GM23338 (cell line): Measurements from ENCODE around the gene DENND1B. TPM values are rescaled to one million over a fixed set of nuclear protein-coding genes. Genes with fewer than 3 reads are reported as not detected.

Source experiments
- ATAC-seq: fragments of 200-7000 bp; cut with Tn5 transposase; 3 replicates; pipeline ENCODE4 v1.9.1; 2020
- DNase-seq: peaks from one replicate; pipeline ENCODE4 v3.0.0-alpha.2; 2015; ENCODE audit warnings: low spot score
- H2AFZ ChIP-seq: fragments of 200-600 bp; sonication (generic); 2 replicates; pipeline ENCODE4 v1.8.0; 2016; ENCODE audit warnings: antibody characterized with exemption, mild to moderate bottlenecking, moderate library complexity
- H3F3A ChIP-seq: fragments of 200-600 bp; sonication (generic); replicated peaks from 2 replicates; pipeline ENCODE4 v1.8.0; 2017; ENCODE audit warnings: antibody characterized with exemption, mixed run types, low read depth
- H3K27ac ChIP-seq: fragments of 200-600 bp; sonication (generic); 2 replicates; pipeline ENCODE4 v1.6.1; 2016; ENCODE audit warnings: low read depth
- H3K27me3 ChIP-seq: fragments of 200-600 bp; sonication (generic); 2 replicates; pipeline ENCODE4 v1.8.0; 2016; ENCODE audit warnings: mild to moderate bottlenecking, mixed run types, moderate library complexity; ENCODE audit not compliant: insufficient read depth
- H3K36me3 ChIP-seq: fragments of 200-600 bp; sonication (generic); 2 replicates; pipeline ENCODE4 v1.8.0; 2016; ENCODE audit warnings: mild to moderate bottlenecking; ENCODE audit not compliant: insufficient read depth
- H3K4me1 ChIP-seq: fragments of 200-600 bp; sonication (generic); 2 replicates; pipeline ENCODE4 v1.8.0; 2016; ENCODE audit warnings: mild to moderate bottlenecking, moderate library complexity; ENCODE audit not compliant: insufficient read depth
- H3K4me2 ChIP-seq: fragments of 200-600 bp; sonication (generic); 2 replicates; pipeline ENCODE4 v1.7.1; 2017; ENCODE audit warnings: mixed run types
- H3K4me3 ChIP-seq: fragments of 200-600 bp; sonication (generic); 2 replicates; pipeline ENCODE4 v1.6.1; 2016; ENCODE audit warnings: mixed run types
- H3K79me2 ChIP-seq: fragments of 200-600 bp; sonication (generic); replicated peaks from 2 replicates; pipeline ENCODE4 v1.8.0; 2017; ENCODE audit warnings: mild to moderate bottlenecking; ENCODE audit not compliant: insufficient read depth
- H3K9me2 ChIP-seq: fragments of 200-600 bp; sonication (generic); 2 replicates; pipeline ENCODE4 v1.8.0; 2017; ENCODE audit not compliant: insufficient read depth
- H4K20me1 ChIP-seq: fragments of 200-600 bp; sonication (generic); replicated peaks from 2 replicates; pipeline ENCODE4 v1.8.0; 2017; ENCODE audit warnings: mild to moderate bottlenecking; ENCODE audit not compliant: insufficient read depth
- H3K27ac Mint-ChIP-seq: 2 replicates; pipeline ENCODE4 v1.8.0; 2020; ENCODE audit warnings: inconsistent platforms, mild to moderate bottlenecking, moderate library complexity, mixed read lengths
- H3K27me3 Mint-ChIP-seq: 3 replicates; pipeline ENCODE4 v1.8.0; 2022; ENCODE audit warnings: low read depth, mild to moderate bottlenecking, moderate library complexity, mixed read lengths, inconsistent platforms; ENCODE audit not compliant: insufficient read depth, poor library complexity
- H3K36me3 Mint-ChIP-seq: 3 replicates; pipeline ENCODE4 v1.8.0; 2021; ENCODE audit warnings: low read depth, mild to moderate bottlenecking, inconsistent platforms, moderate library complexity, mixed read lengths
- H3K4me1 Mint-ChIP-seq: 3 replicates; pipeline ENCODE4 v1.8.0; 2020; ENCODE audit warnings: mild to moderate bottlenecking, inconsistent platforms, mixed read lengths
- H3K4me3 Mint-ChIP-seq: 3 replicates; pipeline ENCODE4 v1.8.0; 2021; ENCODE audit warnings: moderate library complexity, mild to moderate bottlenecking, inconsistent platforms, mixed read lengths
- H3K9me3 Mint-ChIP-seq: 3 replicates; pipeline ENCODE4 v1.8.0; 2020; ENCODE audit warnings: moderate library complexity, mild to moderate bottlenecking, inconsistent platforms, mixed read lengths
- CREB1 ChIP-seq: fragments of 250-450 bp; sonication (Bioruptor Pico); IDR thresholded peaks from 2 replicates; pipeline ENCODE4 v1.5.0; 2020; ENCODE audit warnings: low read depth, mild to moderate bottlenecking, moderate library complexity
- EZH2 ChIP-seq: fragments of 200-600 bp; sonication (generic); IDR thresholded peaks from one replicate; pipeline ENCODE4 v1.8.0; 2017; ENCODE audit warnings: antibody characterized with exemption, mild to moderate bottlenecking, low read depth; ENCODE audit not compliant: unreplicated experiment
- EZH2phosphoT487 ChIP-seq: fragments of 200-600 bp; sonication (generic); IDR thresholded peaks from one replicate; pipeline ENCODE4 v1.8.1; 2018; ENCODE audit warnings: antibody characterized with exemption; ENCODE audit not compliant: unreplicated experiment
- JUNB ChIP-seq: IDR thresholded peaks from one replicate; pipeline ENCODE4 v1.6.1; 2016; ENCODE audit warnings: antibody characterized with exemption; ENCODE audit not compliant: unreplicated experiment
- NANOG ChIP-seq: IDR thresholded peaks from 2 replicates; pipeline ENCODE4 v1.6.1; 2016; ENCODE audit warnings: antibody characterized with exemption, borderline replicate concordance
- POLR2AphosphoS5 ChIP-seq: IDR thresholded peaks from 2 replicates; pipeline ENCODE4 v1.6.1; 2016; ENCODE audit warnings: antibody characterized with exemption, low read depth
- STAT1 ChIP-seq: IDR thresholded peaks from one replicate; pipeline ENCODE4 v1.6.1; 2016; ENCODE audit warnings: antibody characterized with exemption; ENCODE audit not compliant: unreplicated experiment
- ZNF114 ChIP-seq: fragments of 250-450 bp; sonication (Bioruptor Pico); IDR thresholded peaks from 2 replicates; pipeline ENCODE4 v1.5.0; 2020; ENCODE audit warnings: mild to moderate bottlenecking, moderate library complexity
- ZNF331 ChIP-seq: fragments of 250-450 bp; sonication (Bioruptor Pico); IDR thresholded peaks from 2 replicates; pipeline ENCODE4 v1.5.0; 2020; ENCODE audit warnings: low read depth, mild to moderate bottlenecking, moderate library complexity
- polyA plus RNA-seq: library from polyadenylated mRNA; unstranded; fragments of >200 nt; fragmentation: Nextera tagmentation; extraction: Ambion mirVana; gene quantifications from 2 replicates; pipeline ENCODE4 v1.2.1, GENCODE V29; 2016
- total RNA-seq: library from RNA; depleted of rRNA; stranded (reverse); fragments of >200 nt; shearing (Covaris generic); gene quantifications from 2 replicates; pipeline ENCODE4 v1.2.3, GENCODE V29; 2014
- TF ChIP-seq, protein P1 (sequence below): IDR thresholded peaks from one replicate; pipeline ENCODE4 v1.6.1; 2018; ENCODE audit warnings: antibody characterized with exemption; ENCODE audit not compliant: unreplicated experiment
- TF ChIP-seq, protein P2 (sequence below), 2 experiments: fragments of 200-600 bp in 1 of 2; sonication (generic) in 1 of 2; conservative IDR thresholded peaks; 2 replicates each; pipeline versions ENCODE4 v1.5.1 to v1.6.1; 2016 to 2017; ENCODE audit warnings: antibody characterized with exemption in 2 of 2, low read depth in 2 of 2, mild to moderate bottlenecking in 2 of 2, moderate library complexity in 1 of 2
- TF ChIP-seq, protein P3 (sequence below): fragments of 250-450 bp; sonication (Bioruptor Pico); IDR thresholded peaks from 2 replicates; pipeline ENCODE4 v1.5.0; 2020; ENCODE audit warnings: mild to moderate bottlenecking, moderate library complexity
- TF ChIP-seq, protein P4 (sequence below): IDR thresholded peaks from 2 replicates; pipeline ENCODE4 v1.6.1; 2016; ENCODE audit warnings: antibody characterized with exemption

Gene DENND1B
- total and polyA plus RNA-seq, 2 experiments from 2014 or later = 4.3 to 5.2 TPM

DNA sequence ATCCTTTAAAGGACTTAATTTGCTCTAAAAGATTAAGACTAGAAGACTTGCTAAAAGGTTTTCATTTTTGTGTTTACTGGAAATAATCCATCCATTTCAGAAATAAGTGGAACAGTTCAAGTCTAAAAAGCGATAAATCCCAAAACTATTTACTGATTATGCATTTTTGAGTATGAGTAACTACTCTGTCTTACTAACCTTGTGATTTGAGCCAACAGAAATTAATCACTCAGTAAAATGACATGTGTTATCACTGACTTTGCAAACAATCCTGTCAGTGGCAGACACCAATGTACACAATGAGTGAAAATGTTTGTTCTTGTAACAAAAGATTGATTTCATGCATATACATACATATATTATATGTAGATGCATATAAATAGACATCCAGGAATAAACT lies 218.0 kb downstream of the DENND1B start:
- no peak overlapping the region for H3K27ac Mint-ChIP-seq
- H4K20me1 ChIP-seq = no peaks in the 10 kb centered on the region
- no peaks in the 10 kb centered on the region for H3K4me1 Mint-ChIP-seq
- H3K27ac ChIP-seq = no peak overlapping the region
- TF ChIP-seq ZNF114 (CRISPR knock-in tag) (no peak), EZH2phosphoT487 (no peak), POLR2AphosphoS5 (no peak), JUNB (no peak), CREB1 (CRISPR knock-in tag) (no peak), ZNF331 (no peak), EZH2 (no peak), STAT1 (no peak), NANOG (no peak)
- TF ChIP-seq, protein P1, sequence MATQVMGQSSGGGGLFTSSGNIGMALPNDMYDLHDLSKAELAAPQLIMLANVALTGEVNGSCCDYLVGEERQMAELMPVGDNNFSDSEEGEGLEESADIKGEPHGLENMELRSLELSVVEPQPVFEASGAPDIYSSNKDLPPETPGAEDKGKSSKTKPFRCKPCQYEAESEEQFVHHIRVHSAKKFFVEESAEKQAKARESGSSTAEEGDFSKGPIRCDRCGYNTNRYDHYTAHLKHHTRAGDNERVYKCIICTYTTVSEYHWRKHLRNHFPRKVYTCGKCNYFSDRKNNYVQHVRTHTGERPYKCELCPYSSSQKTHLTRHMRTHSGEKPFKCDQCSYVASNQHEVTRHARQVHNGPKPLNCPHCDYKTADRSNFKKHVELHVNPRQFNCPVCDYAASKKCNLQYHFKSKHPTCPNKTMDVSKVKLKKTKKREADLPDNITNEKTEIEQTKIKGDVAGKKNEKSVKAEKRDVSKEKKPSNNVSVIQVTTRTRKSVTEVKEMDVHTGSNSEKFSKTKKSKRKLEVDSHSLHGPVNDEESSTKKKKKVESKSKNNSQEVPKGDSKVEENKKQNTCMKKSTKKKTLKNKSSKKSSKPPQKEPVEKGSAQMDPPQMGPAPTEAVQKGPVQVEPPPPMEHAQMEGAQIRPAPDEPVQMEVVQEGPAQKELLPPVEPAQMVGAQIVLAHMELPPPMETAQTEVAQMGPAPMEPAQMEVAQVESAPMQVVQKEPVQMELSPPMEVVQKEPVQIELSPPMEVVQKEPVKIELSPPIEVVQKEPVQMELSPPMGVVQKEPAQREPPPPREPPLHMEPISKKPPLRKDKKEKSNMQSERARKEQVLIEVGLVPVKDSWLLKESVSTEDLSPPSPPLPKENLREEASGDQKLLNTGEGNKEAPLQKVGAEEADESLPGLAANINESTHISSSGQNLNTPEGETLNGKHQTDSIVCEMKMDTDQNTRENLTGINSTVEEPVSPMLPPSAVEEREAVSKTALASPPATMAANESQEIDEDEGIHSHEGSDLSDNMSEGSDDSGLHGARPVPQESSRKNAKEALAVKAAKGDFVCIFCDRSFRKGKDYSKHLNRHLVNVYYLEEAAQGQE = no peak
- TF ChIP-seq, protein P2, sequence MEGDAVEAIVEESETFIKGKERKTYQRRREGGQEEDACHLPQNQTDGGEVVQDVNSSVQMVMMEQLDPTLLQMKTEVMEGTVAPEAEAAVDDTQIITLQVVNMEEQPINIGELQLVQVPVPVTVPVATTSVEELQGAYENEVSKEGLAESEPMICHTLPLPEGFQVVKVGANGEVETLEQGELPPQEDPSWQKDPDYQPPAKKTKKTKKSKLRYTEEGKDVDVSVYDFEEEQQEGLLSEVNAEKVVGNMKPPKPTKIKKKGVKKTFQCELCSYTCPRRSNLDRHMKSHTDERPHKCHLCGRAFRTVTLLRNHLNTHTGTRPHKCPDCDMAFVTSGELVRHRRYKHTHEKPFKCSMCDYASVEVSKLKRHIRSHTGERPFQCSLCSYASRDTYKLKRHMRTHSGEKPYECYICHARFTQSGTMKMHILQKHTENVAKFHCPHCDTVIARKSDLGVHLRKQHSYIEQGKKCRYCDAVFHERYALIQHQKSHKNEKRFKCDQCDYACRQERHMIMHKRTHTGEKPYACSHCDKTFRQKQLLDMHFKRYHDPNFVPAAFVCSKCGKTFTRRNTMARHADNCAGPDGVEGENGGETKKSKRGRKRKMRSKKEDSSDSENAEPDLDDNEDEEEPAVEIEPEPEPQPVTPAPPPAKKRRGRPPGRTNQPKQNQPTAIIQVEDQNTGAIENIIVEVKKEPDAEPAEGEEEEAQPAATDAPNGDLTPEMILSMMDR (conservative IDR thresholded peaks at IDR 0.05; ENCODE audit: low read depth in 2 of 2) = no peak
- TF ChIP-seq, protein P3, sequence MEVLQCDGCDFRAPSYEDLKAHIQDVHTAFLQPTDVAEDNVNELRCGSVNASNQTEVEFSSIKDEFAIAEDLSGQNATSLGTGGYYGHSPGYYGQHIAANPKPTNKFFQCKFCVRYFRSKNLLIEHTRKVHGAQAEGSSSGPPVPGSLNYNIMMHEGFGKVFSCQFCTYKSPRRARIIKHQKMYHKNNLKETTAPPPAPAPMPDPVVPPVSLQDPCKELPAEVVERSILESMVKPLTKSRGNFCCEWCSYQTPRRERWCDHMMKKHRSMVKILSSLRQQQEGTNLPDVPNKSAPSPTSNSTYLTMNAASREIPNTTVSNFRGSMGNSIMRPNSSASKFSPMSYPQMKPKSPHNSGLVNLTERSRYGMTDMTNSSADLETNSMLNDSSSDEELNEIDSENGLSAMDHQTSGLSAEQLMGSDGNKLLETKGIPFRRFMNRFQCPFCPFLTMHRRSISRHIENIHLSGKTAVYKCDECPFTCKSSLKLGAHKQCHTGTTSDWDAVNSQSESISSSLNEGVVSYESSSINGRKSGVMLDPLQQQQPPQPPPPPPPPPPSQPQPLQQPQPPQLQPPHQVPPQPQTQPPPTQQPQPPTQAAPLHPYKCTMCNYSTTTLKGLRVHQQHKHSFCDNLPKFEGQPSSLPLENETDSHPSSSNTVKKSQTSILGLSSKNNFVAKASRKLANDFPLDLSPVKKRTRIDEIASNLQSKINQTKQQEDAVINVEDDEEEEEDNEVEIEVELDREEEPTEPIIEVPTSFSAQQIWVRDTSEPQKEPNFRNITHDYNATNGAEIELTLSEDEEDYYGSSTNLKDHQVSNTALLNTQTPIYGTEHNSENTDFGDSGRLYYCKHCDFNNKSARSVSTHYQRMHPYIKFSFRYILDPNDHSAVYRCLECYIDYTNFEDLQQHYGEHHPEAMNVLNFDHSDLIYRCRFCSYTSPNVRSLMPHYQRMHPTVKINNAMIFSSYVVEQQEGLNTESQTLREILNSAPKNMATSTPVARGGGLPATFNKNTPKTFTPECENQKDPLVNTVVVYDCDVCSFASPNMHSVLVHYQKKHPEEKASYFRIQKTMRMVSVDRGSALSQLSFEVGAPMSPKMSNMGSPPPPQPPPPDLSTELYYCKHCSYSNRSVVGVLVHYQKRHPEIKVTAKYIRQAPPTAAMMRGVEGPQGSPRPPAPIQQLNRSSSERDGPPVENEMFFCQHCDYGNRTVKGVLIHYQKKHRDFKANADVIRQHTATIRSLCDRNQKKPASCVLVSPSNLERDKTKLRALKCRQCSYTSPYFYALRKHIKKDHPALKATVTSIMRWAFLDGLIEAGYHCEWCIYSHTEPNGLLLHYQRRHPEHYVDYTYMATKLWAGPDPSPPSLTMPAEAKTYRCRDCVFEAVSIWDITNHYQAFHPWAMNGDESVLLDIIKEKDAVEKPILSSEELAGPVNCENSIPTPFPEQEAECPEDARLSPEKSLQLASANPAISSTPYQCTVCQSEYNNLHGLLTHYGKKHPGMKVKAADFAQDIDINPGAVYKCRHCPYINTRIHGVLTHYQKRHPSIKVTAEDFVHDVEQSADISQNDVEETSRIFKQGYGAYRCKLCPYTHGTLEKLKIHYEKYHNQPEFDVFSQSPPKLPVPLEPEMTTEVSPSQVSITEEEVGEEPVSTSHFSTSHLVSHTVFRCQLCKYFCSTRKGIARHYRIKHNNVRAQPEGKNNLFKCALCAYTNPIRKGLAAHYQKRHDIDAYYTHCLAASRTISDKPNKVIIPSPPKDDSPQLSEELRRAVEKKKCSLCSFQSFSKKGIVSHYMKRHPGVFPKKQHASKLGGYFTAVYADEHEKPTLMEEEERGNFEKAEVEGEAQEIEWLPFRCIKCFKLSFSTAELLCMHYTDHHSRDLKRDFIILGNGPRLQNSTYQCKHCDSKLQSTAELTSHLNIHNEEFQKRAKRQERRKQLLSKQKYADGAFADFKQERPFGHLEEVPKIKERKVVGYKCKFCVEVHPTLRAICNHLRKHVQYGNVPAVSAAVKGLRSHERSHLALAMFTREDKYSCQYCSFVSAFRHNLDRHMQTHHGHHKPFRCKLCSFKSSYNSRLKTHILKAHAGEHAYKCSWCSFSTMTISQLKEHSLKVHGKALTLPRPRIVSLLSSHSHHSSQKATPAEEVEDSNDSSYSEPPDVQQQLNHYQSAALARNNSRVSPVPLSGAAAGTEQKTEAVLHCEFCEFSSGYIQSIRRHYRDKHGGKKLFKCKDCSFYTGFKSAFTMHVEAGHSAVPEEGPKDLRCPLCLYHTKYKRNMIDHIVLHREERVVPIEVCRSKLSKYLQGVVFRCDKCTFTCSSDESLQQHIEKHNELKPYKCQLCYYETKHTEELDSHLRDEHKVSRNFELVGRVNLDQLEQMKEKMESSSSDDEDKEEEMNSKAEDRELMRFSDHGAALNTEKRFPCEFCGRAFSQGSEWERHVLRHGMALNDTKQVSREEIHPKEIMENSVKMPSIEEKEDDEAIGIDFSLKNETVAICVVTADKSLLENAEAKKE (CRISPR knock-in tag) = no peak
- TF ChIP-seq, protein P4, sequence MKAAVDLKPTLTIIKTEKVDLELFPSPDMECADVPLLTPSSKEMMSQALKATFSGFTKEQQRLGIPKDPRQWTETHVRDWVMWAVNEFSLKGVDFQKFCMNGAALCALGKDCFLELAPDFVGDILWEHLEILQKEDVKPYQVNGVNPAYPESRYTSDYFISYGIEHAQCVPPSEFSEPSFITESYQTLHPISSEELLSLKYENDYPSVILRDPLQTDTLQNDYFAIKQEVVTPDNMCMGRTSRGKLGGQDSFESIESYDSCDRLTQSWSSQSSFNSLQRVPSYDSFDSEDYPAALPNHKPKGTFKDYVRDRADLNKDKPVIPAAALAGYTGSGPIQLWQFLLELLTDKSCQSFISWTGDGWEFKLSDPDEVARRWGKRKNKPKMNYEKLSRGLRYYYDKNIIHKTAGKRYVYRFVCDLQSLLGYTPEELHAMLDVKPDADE = no peak
- H2AFZ ChIP-seq = no peak overlapping the region
- no peak overlapping the region for H3K4me2 ChIP-seq
- no peaks in the 10 kb centered on the region for H3F3A ChIP-seq
- H3K4me3 Mint-ChIP-seq = no peak overlapping the region
- H3K4me1 ChIP-seq = no peaks in the 10 kb centered on the region
- no peaks in the 10 kb centered on the region for H3K9me2 ChIP-seq
- H3K9me3 Mint-ChIP-seq = no peaks in the 10 kb centered on the region
- ATAC-seq (no peak), DNase-seq (no peak)
- no peaks in the 10 kb centered on the region for H3K27me3 Mint-ChIP-seq
- H3K4me3 ChIP-seq = no peak overlapping the region
- no peaks in the 10 kb centered on the region for H3K36me3 Mint-ChIP-seq
- H3K27me3 ChIP-seq = no peaks in the 10 kb centered on the region
- no peaks in the 10 kb centered on the region for H3K79me2 ChIP-seq
- no peaks in the 10 kb centered on the region for H3K36me3 ChIP-seq
